Esophagus muscularis mucosa (tissue), 4 donors: ENCODE data around the gene IGLL5. TPM values are rescaled to one million over a fixed set of nuclear protein-coding genes. Genes with fewer than 3 reads are reported as not detected.

Experiments
- DNase-seq: peaks from one replicate; pipeline ENCODE4 v3.0.0-alpha.2; 2017; ENCODE audit errors: extremely low spot score
- H3K27ac ChIP-seq, 4 donors: fragments of 200-600 bp; sonication (generic); replicated peaks in 1 of 4; 1 replicate in 3 of 4; 2 replicates in 1 of 4; pipeline ENCODE4 v1.5.1; 2016 to 2019; ENCODE audit warnings: mild to moderate bottlenecking in 1 of 4
- H3K27me3 ChIP-seq, 4 donors: fragments of 200-600 bp; sonication (generic); one replicate each; pipeline versions ENCODE4 v1.5.1 to v1.6.0; 2016 to 2019
- H3K36me3 ChIP-seq, 4 donors: fragments of 200-600 bp; sonication (generic); one replicate each; pipeline ENCODE4 v1.5.1; 2016 to 2019
- H3K4me1 ChIP-seq, 4 donors: fragments of 200-600 bp; sonication (generic); one replicate each; pipeline ENCODE4 v1.5.1; 2016 to 2019
- H3K4me3 ChIP-seq, 4 donors: fragments of 200-600 bp; sonication (generic); 1 replicate in 2 of 4; 2 replicates in 2 of 4; pipeline ENCODE4 v1.5.1; 2016 to 2019; ENCODE audit warnings: mild to moderate bottlenecking in 4 of 4, moderate library complexity in 1 of 4
- H3K9me3 ChIP-seq, 4 donors: fragments of 200-600 bp; sonication (generic); 1 replicate in 3 of 4; 2 replicates in 1 of 4; pipeline ENCODE4 v1.5.1; 2016 to 2019
- EP300 ChIP-seq: sonication (generic); formaldehyde crosslinking; IDR thresholded peaks from one replicate; pipeline ENCODE4 v1.6.1; 2017; ENCODE audit warnings: antibody characterized with exemption
- POLR2A ChIP-seq: fragments of 450-650 bp; IDR thresholded peaks from one replicate; pipeline ENCODE4 v1.6.1; 2017; ENCODE audit warnings: antibody characterized with exemption, moderate library complexity, mild to moderate bottlenecking, low read depth
- POLR2AphosphoS5 ChIP-seq, 2 donors: sonication (generic); formaldehyde crosslinking; IDR thresholded peaks; one replicate each; pipeline ENCODE4 v1.6.1; 2017; ENCODE audit warnings: antibody characterized with exemption in 2 of 2
- WGBS: methylation state at CpG from one replicate; pipeline ENCODE4 v1.1.5; 2018; 5-methylcytosine and 5-hydroxymethylcytosine counted together
- intact Hi-C: fragments of 100-400 bp; cut with DNase I; formaldehyde crosslinking; loops from one replicate; pipeline ENCODE4 v1.15.1; 2023
- total RNA-seq, 4 donors: library from RNA; depleted of rRNA; stranded (reverse); fragments of >200 nt; gene quantifications; one replicate each; pipeline versions ENCODE4 v1.1.0 to v1.2.1, GENCODE V29; 2016
- TF ChIP-seq, protein P1 (sequence below), 3 experiments: fragments of 200-600 bp in 2 of 3; fragments of 450-650 bp in 1 of 3; sonication (generic) in 2 of 3; IDR thresholded peaks; one replicate each; pipeline ENCODE4 v1.5.1; 2017 to 2019; ENCODE audit warnings: antibody characterized with exemption in 3 of 3, mild to moderate bottlenecking in 2 of 3, moderate library complexity in 1 of 3

Gene IGLL5
- total RNA-seq, 4 donors from 2014 or later = 0.39 to 1.3 (median 0.80) TPM; not detected in 1

DNA sequence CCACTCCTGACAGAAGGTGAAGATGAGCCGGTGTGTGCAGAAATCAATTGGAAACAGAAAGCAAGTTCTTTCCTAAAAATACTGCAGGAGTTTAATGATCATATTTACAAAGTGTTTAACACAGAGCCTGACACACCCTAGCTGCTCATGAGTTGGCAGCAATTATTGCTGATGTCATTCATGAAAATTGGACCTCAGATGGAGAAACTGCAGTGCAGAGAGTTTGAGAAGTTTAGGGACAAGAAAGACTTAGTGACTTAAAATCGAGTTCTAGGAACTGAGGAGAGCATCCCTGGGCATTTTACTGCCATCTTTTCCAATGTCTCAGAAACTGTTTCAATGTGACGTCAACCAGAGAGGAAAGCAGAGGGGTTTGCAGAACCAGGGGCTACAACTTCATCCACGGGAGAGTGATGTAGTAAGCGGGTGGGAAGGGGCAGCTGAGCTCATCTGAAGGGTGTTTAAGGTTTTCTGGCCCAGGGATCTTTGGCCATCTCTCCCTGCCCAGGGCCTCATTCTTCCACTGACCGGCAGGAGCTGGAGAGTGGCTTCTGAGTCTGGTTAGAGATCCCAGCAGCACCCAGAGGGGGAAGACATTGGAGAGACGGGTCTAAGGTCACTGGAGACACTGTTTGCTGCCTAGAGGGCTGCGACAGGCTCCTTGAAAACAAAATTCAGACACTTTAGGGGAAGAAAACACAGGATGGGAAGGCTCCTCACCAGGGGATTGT lies 21.1 kb upstream of the IGLL5 start:
- Histone ChIP-seq H3K27me3 (peaks cover 0 to 1% (median 0%) of the 10 kb centered on the region in 4 donors), H3K27ac (peak overlapping the region in 2 of 4 donors; percentile 17 to 38), H3K4me3 (no peak overlapping the region), H3K4me1 (peaks cover 0 to 13% (median 10%) of the 10 kb centered on the region in 4 donors), H3K9me3 (no peaks in the 10 kb centered on the region), H3K36me3 (no peaks in the 10 kb centered on the region)
- peak; percentile 62 for DNase-seq
- TF ChIP-seq, protein P1, sequence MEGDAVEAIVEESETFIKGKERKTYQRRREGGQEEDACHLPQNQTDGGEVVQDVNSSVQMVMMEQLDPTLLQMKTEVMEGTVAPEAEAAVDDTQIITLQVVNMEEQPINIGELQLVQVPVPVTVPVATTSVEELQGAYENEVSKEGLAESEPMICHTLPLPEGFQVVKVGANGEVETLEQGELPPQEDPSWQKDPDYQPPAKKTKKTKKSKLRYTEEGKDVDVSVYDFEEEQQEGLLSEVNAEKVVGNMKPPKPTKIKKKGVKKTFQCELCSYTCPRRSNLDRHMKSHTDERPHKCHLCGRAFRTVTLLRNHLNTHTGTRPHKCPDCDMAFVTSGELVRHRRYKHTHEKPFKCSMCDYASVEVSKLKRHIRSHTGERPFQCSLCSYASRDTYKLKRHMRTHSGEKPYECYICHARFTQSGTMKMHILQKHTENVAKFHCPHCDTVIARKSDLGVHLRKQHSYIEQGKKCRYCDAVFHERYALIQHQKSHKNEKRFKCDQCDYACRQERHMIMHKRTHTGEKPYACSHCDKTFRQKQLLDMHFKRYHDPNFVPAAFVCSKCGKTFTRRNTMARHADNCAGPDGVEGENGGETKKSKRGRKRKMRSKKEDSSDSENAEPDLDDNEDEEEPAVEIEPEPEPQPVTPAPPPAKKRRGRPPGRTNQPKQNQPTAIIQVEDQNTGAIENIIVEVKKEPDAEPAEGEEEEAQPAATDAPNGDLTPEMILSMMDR (IDR thresholded peaks at IDR 0.05) = no peak
- TF ChIP-seq POLR2A = no peak
- TF ChIP-seq POLR2AphosphoS5 (IDR thresholded peaks at IDR 0.05) = no peak
- no peak for TF ChIP-seq EP300
- intact Hi-C loops = no loop called here
- 52% methylated on average over 8 of the region's 8 CpGs for WGBS

GRCh38 chr22:22867996-22868715 lies 19.5 kb upstream of the IGLL5 start:
- Histone ChIP-seq H3K27me3 (peaks cover 0 to 17% (median 2%) of the 10 kb centered on the region in 4 donors), H3K36me3 (no peaks in the 10 kb centered on the region), H3K9me3 (peaks cover 0 to 2% (median 0%) of the 10 kb centered on the region in 4 donors), H3K4me3 (no peak overlapping the region), H3K27ac (no peak overlapping the region), H3K4me1 (peaks cover 0 to 13% (median 10%) of the 10 kb centered on the region in 4 donors)
- no peak for TF ChIP-seq EP300
- TF ChIP-seq POLR2AphosphoS5 (IDR thresholded peaks at IDR 0.05) = no peak
- TF ChIP-seq POLR2A = no peak
- TF ChIP-seq, protein P1 (IDR thresholded peaks at IDR 0.05) = no peak
- 88% methylated on average over 4 of the region's 6 CpGs for WGBS
- intact Hi-C loops = no loop called here
- DNase-seq = peak; percentile 70

DNA sequence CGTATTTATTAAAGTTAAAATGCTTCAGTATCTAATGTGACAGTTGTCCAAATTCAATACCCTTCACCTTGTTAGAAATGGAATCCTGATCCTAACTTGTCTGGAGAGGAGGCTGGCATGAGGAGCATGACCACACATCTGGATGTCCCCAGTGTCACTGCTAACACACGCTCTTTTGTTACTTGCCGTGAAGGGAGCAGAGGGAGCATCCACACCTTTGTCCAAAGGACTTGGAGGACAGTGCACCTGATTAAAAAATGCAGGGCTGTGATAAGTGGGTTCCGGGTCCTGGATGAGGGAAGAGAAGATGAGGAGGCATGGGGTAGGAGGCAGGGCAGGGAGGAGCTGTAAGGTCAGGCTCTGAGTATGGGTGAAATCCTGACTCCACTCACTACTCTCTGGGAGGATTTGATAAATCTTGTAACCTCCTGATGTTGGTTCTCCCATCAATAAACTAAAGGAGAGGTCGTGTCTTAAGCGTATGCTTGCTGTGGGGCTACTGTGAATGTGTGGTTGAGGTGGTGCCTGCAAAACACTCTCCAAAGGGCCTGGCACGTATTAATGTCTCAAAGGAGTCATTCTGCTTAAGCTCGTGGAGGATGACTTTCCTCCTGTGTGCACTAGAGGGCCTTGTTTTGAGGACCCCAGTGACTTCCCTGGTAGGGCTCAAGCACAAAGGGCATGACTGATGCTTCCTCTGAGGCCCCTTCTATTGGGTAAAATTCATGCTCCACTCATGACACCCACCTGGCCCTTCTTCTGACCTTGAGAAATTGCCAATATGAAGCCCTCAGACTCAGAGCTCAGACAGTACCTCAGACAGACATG lies 16.8 kb upstream of the IGLL5 start:
- H3K4me3 ChIP-seq = no peak overlapping the region
- peaks cover 0 to 16% (median 11%) of the 10 kb centered on the region in 4 donors for H3K9me3 ChIP-seq
- intact Hi-C loops = no loop called here
- DNase-seq = peak; percentile 60
- 73% methylated on average over 8 of the region's 8 CpGs for WGBS
- peaks cover 0 to 19% (median 2%) of the 10 kb centered on the region in 4 donors for H3K27me3 ChIP-seq
- TF ChIP-seq, protein P1 (IDR thresholded peaks at IDR 0.05) = no peak
- no peak overlapping the region for H3K27ac ChIP-seq
- peaks cover 0 to 11% (median 8%) of the 10 kb centered on the region in 4 donors for H3K4me1 ChIP-seq
- no peaks in the 10 kb centered on the region for H3K36me3 ChIP-seq

DNA sequence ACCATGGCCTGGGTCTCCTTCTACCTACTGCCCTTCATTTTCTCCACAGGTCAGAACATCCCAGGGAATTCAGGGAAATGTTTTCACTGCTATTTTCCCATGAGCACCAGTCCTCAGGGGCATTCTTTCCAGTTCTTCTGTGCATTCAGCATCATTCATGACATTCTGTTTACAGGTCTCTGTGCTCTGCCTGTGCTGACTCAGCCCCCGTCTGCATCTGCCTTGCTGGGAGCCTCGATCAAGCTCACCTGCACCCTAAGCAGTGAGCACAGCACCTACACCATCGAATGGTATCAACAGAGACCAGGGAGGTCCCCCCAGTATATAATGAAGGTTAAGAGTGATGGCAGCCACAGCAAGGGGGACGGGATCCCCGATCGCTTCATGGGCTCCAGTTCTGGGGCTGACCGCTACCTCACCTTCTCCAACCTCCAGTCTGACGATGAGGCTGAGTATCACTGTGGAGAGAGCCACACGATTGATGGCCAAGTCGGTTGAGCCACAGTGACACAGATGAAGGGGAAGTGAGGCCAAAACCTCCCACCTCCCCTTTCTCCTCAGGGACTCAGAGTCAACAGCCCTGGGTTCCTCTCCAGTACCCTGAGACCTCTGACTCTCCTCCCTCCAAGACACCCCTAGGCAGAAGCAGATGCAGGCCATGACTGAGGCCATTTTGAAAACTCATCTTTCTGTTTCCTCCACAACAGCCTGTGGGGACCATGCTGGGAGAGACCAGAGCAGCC lies 15.9 kb upstream of the IGLL5 start:
- WGBS = 74% methylated on average over 8 of the region's 10 CpGs
- intact Hi-C loops = no loop called here

More for the DNA sequence above, 15.9 kb upstream of the IGLL5 start:
- peaks cover 0 to 19% (median 2%) of the 10 kb centered on the region in 4 donors for H3K27me3 ChIP-seq
- peaks cover 0 to 5% (median 2%) of the 10 kb centered on the region in 4 donors for H3K4me1 ChIP-seq
- TF ChIP-seq EP300 (no peak), POLR2A (no peak), POLR2AphosphoS5 (IDR thresholded peaks at IDR 0.05) (no peak)
- TF ChIP-seq, protein P1 (IDR thresholded peaks at IDR 0.05) = no peak
- H3K4me3 ChIP-seq = no peak overlapping the region
- peaks cover 0 to 16% (median 11%) of the 10 kb centered on the region in 4 donors for H3K9me3 ChIP-seq
- no peak overlapping the region for H3K27ac ChIP-seq
- H3K36me3 ChIP-seq = no peaks in the 10 kb centered on the region
- DNase-seq = no peak
